ENCODE data around the gene CABLES1.

Gene CABLES1

DNA sequence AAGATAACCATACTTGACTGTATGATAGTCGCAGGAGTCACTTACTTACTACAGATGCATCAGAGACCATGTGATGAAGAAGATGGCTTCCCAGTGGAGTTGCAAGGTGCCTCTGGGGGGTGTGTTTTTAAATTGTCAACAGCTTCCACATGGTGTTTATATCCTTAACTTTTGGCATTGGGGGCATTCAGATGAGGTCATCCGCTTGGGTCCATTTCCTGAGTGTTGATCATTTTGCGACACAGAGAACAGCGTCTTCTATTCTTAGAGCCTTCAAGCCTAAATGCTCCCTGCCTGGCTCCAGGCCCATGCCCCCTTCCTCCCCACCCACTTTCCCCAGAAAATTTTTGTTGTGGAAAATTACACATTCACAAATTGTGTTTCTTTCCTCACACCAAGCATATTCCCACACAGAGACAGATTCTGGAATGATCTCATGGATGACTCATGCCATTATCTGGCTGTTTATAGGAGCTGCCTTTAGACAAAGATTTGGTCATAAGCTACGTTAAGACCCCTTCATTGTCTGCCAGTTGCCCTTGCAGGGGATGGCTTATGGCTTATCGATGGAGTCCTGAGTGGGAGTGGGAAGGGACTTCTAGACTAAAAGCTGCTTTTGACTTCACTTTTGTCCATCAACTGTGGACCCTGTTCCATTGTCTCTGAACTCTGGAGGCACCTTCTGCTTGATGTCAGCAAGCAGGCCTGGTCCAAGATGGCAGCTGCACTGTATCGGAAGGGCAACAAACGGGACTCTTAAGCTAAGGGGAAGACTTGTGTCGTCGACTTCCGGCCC, 91.8 kb downstream of the CABLES1 start:
- Histone ChIP-seq H3K27me3 (ENCODE audit: insufficient read depth, low read length, poor library complexity) (no peaks in the 10 kb centered on the region), H3K36me3 (ENCODE audit: insufficient read depth, low read length) (no peaks in the 10 kb centered on the region), H3K4me1 (ENCODE audit: insufficient read depth, low read length) (peaks cover 27% of the 10 kb centered on the region), H4K20me1 (ENCODE audit: insufficient read depth, low read length) (no peaks in the 10 kb centered on the region), H2AFZ (ENCODE audit: low read depth, low read length) (no peak overlapping the region), H3K79me2 (ENCODE audit: insufficient read depth, low read length) (no peaks in the 10 kb centered on the region), H3K4me2 (ENCODE audit: insufficient read depth, low read length) (no peak overlapping the region), H3K4me3 (ENCODE audit: low read depth in 1 of 2, low read length in 2 of 2) (no peak overlapping the region), H3K9ac (ENCODE audit: low read depth, low read length) (no peak overlapping the region), H3K27ac (ENCODE audit: low read length) (no peak overlapping the region), H3K9me3 (ENCODE audit: insufficient read depth, low read length, severe bottlenecking) (no peaks in the 10 kb centered on the region)
- TF ChIP-seq, protein P1, sequence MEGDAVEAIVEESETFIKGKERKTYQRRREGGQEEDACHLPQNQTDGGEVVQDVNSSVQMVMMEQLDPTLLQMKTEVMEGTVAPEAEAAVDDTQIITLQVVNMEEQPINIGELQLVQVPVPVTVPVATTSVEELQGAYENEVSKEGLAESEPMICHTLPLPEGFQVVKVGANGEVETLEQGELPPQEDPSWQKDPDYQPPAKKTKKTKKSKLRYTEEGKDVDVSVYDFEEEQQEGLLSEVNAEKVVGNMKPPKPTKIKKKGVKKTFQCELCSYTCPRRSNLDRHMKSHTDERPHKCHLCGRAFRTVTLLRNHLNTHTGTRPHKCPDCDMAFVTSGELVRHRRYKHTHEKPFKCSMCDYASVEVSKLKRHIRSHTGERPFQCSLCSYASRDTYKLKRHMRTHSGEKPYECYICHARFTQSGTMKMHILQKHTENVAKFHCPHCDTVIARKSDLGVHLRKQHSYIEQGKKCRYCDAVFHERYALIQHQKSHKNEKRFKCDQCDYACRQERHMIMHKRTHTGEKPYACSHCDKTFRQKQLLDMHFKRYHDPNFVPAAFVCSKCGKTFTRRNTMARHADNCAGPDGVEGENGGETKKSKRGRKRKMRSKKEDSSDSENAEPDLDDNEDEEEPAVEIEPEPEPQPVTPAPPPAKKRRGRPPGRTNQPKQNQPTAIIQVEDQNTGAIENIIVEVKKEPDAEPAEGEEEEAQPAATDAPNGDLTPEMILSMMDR (IDR thresholded peaks at IDR 0.05; ENCODE audit: borderline replicate concordance, extremely low read depth, low read length, poor library complexity, severe bottlenecking): no peak
- TF ChIP-seq EZH2 (IDR thresholded peaks at IDR 0.05; ENCODE audit: borderline replicate concordance, low read depth, low read length, severe bottlenecking): no peak
- DNase-seq (no peak), ATAC-seq (ENCODE audit: insufficient read depth, low read depth) (no peak)

DNA sequence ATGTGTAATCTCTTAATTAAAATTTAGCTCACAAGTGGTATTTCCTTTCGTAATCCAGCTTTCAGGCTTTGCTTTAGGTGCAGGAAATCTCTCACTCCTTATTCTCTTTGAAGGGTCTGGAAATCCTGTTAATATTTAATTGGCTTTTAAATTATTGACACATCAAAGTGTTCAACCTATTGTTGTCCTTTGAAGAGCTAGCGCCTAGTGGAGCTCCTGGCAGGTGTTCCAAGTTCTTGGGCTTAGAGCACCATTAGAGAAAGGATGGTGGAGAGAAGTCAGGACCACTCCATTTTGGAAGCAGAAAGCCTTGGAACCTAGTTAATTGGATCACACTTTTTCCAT, 92.4 kb downstream of the CABLES1 start:
- TF ChIP-seq EZH2 (IDR thresholded peaks at IDR 0.05; ENCODE audit: borderline replicate concordance, low read depth, low read length, severe bottlenecking): no peak
- TF ChIP-seq, protein P1 (IDR thresholded peaks at IDR 0.05; ENCODE audit: borderline replicate concordance, extremely low read depth, low read length, poor library complexity, severe bottlenecking): no peak
- ATAC-seq (ENCODE audit: insufficient read depth, low read depth): no peak
- no peak overlapping the region for H3K4me2 ChIP-seq (ENCODE audit: insufficient read depth, low read length)
- H3K36me3 ChIP-seq (ENCODE audit: insufficient read depth, low read length): no peaks in the 10 kb centered on the region
- H4K20me1 ChIP-seq (ENCODE audit: insufficient read depth, low read length): no peaks in the 10 kb centered on the region
- no peak overlapping the region for H3K27ac ChIP-seq (ENCODE audit: low read length)
- no peaks in the 10 kb centered on the region for H3K9me3 ChIP-seq (ENCODE audit: insufficient read depth, low read length, severe bottlenecking)
- no peaks in the 10 kb centered on the region for H3K79me2 ChIP-seq (ENCODE audit: insufficient read depth, low read length)
- H3K4me1 ChIP-seq (ENCODE audit: insufficient read depth, low read length): peaks cover 30% of the 10 kb centered on the region
- no peak overlapping the region for H2AFZ ChIP-seq (ENCODE audit: low read depth, low read length)
- DNase-seq: no peak
- no peaks in the 10 kb centered on the region for H3K27me3 ChIP-seq (ENCODE audit: insufficient read depth, low read length, poor library complexity)
- H3K9ac ChIP-seq (ENCODE audit: low read depth, low read length): no peak overlapping the region
- no peak overlapping the region for H3K4me3 ChIP-seq (ENCODE audit: low read depth in 1 of 2, low read length in 2 of 2)

DNA sequence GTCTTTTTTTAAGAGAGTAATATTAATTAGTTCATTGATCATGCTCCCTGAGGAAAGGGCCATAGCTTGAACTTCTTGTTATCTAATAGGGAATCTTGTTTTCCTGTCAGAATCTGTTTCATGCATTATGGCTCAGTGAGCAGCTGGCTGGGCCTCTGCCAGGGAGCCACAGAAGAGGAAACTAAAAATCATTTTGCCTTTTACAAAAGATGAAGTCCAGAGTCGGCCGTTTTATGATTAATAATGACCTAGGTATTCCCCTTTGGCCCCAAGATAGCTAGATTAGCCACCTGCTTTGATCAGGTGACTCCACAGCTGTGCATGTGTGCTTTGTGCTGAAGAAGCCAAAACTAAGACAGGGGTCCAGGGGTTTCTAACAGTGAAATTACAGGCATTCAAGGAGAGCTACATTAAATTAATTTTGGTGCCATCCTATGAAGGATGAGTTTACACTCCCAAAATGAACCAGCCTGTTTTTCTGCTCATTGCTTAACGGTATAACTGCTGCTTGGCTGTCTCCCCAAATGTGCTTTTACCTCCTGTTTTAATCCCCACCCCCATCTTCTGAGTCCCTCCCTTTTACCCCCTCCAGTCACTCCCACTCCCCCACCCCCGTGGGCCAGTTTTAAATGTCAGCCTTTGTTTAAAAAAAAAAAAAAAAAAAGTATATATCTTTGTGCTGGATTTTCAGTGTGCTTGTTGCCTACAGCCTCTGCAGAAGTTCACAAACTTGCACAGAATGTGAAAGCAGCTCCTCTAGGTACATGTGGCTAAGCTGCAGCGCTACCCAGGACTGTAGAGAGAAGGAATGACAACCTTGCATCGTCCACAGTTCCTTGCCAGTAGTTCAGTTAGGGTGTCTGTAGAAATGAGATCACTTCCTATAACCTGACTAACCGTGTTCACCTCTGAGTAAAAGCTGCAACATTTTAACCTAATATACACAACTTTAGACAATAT, 93.1 kb downstream of the CABLES1 start:
- Histone ChIP-seq H3K79me2 (ENCODE audit: insufficient read depth, low read length) (no peaks in the 10 kb centered on the region), H3K27me3 (ENCODE audit: insufficient read depth, low read length, poor library complexity) (no peaks in the 10 kb centered on the region), H3K9ac (ENCODE audit: low read depth, low read length) (no peak overlapping the region), H3K4me2 (ENCODE audit: insufficient read depth, low read length) (no peak overlapping the region), H4K20me1 (ENCODE audit: insufficient read depth, low read length) (no peaks in the 10 kb centered on the region), H3K27ac (ENCODE audit: low read length) (0 out of 2 replicates have a peak overlapping the region, but pooled peaks have one; percentile 32), H3K4me3 (ENCODE audit: low read depth in 1 of 2, low read length in 2 of 2) (no peak overlapping the region), H3K9me3 (ENCODE audit: insufficient read depth, low read length, severe bottlenecking) (no peaks in the 10 kb centered on the region), H2AFZ (ENCODE audit: low read depth, low read length) (no peak overlapping the region), H3K4me1 (ENCODE audit: insufficient read depth, low read length) (peaks cover 30% of the 10 kb centered on the region), H3K36me3 (ENCODE audit: insufficient read depth, low read length) (no peaks in the 10 kb centered on the region)
- DNase-seq (no peak), ATAC-seq (ENCODE audit: insufficient read depth, low read depth) (no peak)
- TF ChIP-seq, protein P1 (IDR thresholded peaks at IDR 0.05; ENCODE audit: borderline replicate concordance, extremely low read depth, low read length, poor library complexity, severe bottlenecking): no peak
- TF ChIP-seq EZH2 (IDR thresholded peaks at IDR 0.05; ENCODE audit: borderline replicate concordance, low read depth, low read length, severe bottlenecking): no peak
